K562 (cell line): Measurements from ENCODE around the gene ARHGAP24. TPM values are rescaled to one million over a fixed set of nuclear protein-coding genes. Genes with fewer than 3 reads are reported as not detected.
A peak's percentile ranks its signal among the peaks of the same experiment; 100 is the strongest.

ENCODE experiments used
- ATAC-seq: fragments of 200-7000 bp; cut with Tn5 transposase; 3 replicates; pipeline ENCODE4 v1.9.1; 2020; ENCODE audit warnings: moderate library complexity
- BruUV-seq: library from RNA; stranded (reverse); fragments of 400-500 nt; replicated peaks from 2 replicates; lab custom pipeline; 2021; lab: Mats Ljungman, UMichigan
- CTCF ChIA-PET: fragments of 300-600 bp; formaldehyde crosslinking; extraction: SDS; loops from one replicate; lab custom pipeline; 2021; ENCODE audit warnings: low intra/inter-chr PET ratio; lab: Yijun Ruan, JAX
- POLR2A ChIA-PET: fragments of 300-600, 350-650 bp; sonication (Branson Sonifier 250); formaldehyde crosslinking; extraction: SDS; loops from one replicate; lab custom pipeline; 2021; ENCODE audit warnings: antibody characterized with exemption, inconsistent platforms; lab: Yijun Ruan, JAX
- DNase-seq, 4 experiments: peaks; one replicate each; pipeline versions ENCODE4 v3.0.0 to v3.0.0-alpha.2; 2011 to 2018; ENCODE audit warnings: low spot score in 3 of 4, mixed read lengths in 3 of 4; ENCODE audit errors: extremely low read depth in 1 of 4
- FAIRE-seq: peaks from 2 replicates; lab custom pipeline; 2011; peaks lifted over from hg19 to GRCh38; lab: Jason Lieb, UNC
- H2AFZ ChIP-seq: 2 replicates; pipeline ENCODE4 v1.6.0; 2011; ENCODE audit warnings: low read depth, low read length, control low read depth, inconsistent platforms
- H3K27ac ChIP-seq: fragments of 200-600 bp; 3 replicates; pipeline ENCODE4 v1.8.0; 2011; ENCODE audit warnings: low read depth, mild to moderate bottlenecking, control low read depth, inconsistent platforms, low read length, moderate library complexity, mixed read lengths; ENCODE audit errors: extremely low read depth
- H3K27me3 ChIP-seq, 2 experiments: fragments of 300-600 bp in 1 of 2; 2 replicates in 1 of 2; 3 replicates in 1 of 2; pipeline versions ENCODE4 v1.6.0 to v1.8.0; 2011; ENCODE audit warnings: inconsistent platforms in 2 of 2, low read length in 2 of 2, mild to moderate bottlenecking in 1 of 2, mixed read lengths in 1 of 2, moderate library complexity in 1 of 2; ENCODE audit not compliant: control insufficient read depth in 2 of 2, insufficient read depth in 2 of 2
- H3K36me3 ChIP-seq: fragments of 300-600 bp; 3 replicates; pipeline ENCODE4 v1.8.0; 2011; ENCODE audit warnings: mild to moderate bottlenecking, low read length, inconsistent platforms; ENCODE audit not compliant: control insufficient read depth, insufficient read depth
- H3K4me1 ChIP-seq, 2 experiments: fragments of 200-600 bp in 1 of 2; replicated peaks in 1 of 2; 2 replicates in 1 of 2; 3 replicates in 1 of 2; pipeline versions ENCODE4 v1.5.1 to v1.8.0; 2011; ENCODE audit warnings: inconsistent platforms in 2 of 2, low read length in 2 of 2, mild to moderate bottlenecking in 1 of 2, mixed read lengths in 1 of 2, moderate library complexity in 1 of 2; ENCODE audit not compliant: control insufficient read depth in 2 of 2, insufficient read depth in 2 of 2
- H3K4me2 ChIP-seq: 2 replicates; pipeline ENCODE4 v1.6.1; 2011; ENCODE audit warnings: low read length, control low read depth, inconsistent platforms, mixed read lengths; ENCODE audit not compliant: insufficient read depth
- H3K4me3 ChIP-seq: fragments of 200-600 bp; sonication (generic), shearing (Covaris generic); 2 replicates; pipeline ENCODE4 v1.5.1; 2016; ENCODE audit warnings: control low read depth, inconsistent platforms
- H3K79me2 ChIP-seq: fragments of 200-600 bp; 3 replicates; pipeline ENCODE4 v1.8.0; 2011; ENCODE audit warnings: low read length, inconsistent platforms; ENCODE audit not compliant: control insufficient read depth, insufficient read depth
- H3K9ac ChIP-seq, 2 experiments: 2 replicates each; pipeline versions ENCODE4 v1.6.0 to v1.6.1; 2011; ENCODE audit warnings: low read depth in 2 of 2, low read length in 2 of 2, control low read depth in 1 of 2, inconsistent platforms in 1 of 2, mild to moderate bottlenecking in 1 of 2, mixed read lengths in 1 of 2; ENCODE audit not compliant: insufficient read depth in 1 of 2
- H3K9me1 ChIP-seq: one replicate; pipeline ENCODE4 v1.6.0; 2011; ENCODE audit warnings: inconsistent platforms, mild to moderate bottlenecking, low read length, moderate library complexity; ENCODE audit not compliant: control insufficient read depth, insufficient read depth
- H3K9me3 ChIP-seq: replicated peaks from 2 replicates; pipeline ENCODE4 v1.5.1; 2011; ENCODE audit warnings: low read depth, low read length, inconsistent platforms; ENCODE audit not compliant: control insufficient read depth, insufficient read depth
- H4K20me1 ChIP-seq: replicated peaks from 2 replicates; pipeline ENCODE4 v1.6.1; 2011; ENCODE audit warnings: low read length, inconsistent platforms, mixed read lengths; ENCODE audit not compliant: control insufficient read depth, insufficient read depth
- CTCF ChIP-seq, 3 experiments: IDR thresholded peaks in 2 of 3; conservative IDR thresholded peaks in 1 of 3; 2 replicates each; pipeline ENCODE4 v1.5.1; 2011 to 2012; ENCODE audit warnings: low read length in 3 of 3, mild to moderate bottlenecking in 3 of 3, control low read depth in 2 of 3, improper control_type of control experiment in 1 of 3, inconsistent platforms in 1 of 3, low read depth in 1 of 3, mixed read lengths in 1 of 3, moderate library complexity in 1 of 3; ENCODE audit not compliant: insufficient read depth in 2 of 3
- E2F5 ChIP-seq: sonication (generic); formaldehyde crosslinking; IDR thresholded peaks from 2 replicates; pipeline ENCODE4 v1.8.0; 2022; ENCODE audit warnings: mild to moderate bottlenecking, missing genetic modification reagents
- MEIS2 ChIP-seq: fragments of 450-650 bp; IDR thresholded peaks from 2 replicates; pipeline ENCODE4 v1.6.1; 2014; ENCODE audit warnings: mild to moderate bottlenecking; ENCODE audit not compliant: partially characterized antibody
- NR2F6 ChIP-seq: fragments of 450-650 bp; formaldehyde crosslinking; IDR thresholded peaks from 2 replicates; pipeline ENCODE4 v1.4.0; 2020; ENCODE audit warnings: mild to moderate bottlenecking
- RAD21 ChIP-seq, 2 experiments: fragments of 250-450 bp in 1 of 2; fragments of 450-650 bp in 1 of 2; sonication (Bioruptor Pico) in 1 of 2; formaldehyde crosslinking in 1 of 2; IDR thresholded peaks in 1 of 2; conservative IDR thresholded peaks in 1 of 2; 2 replicates each; pipeline versions ENCODE4 v1.4.0 to v1.8.0; 2020 to 2022; ENCODE audit warnings: mild to moderate bottlenecking in 2 of 2, moderate library complexity in 1 of 2
- RHOXF2B ChIP-seq: fragments of 250-450 bp; sonication (Bioruptor Pico); conservative IDR thresholded peaks from 2 replicates; pipeline ENCODE4 v1.5.1; 2021
- STAT5B ChIP-seq: fragments of 250-450 bp; sonication (Bioruptor Pico); IDR thresholded peaks from 2 replicates; pipeline ENCODE4 v1.8.0; 2021; ENCODE audit warnings: mild to moderate bottlenecking, inconsistent platforms
- ZFP91 ChIP-seq: sonication (generic); formaldehyde crosslinking; IDR thresholded peaks from 2 replicates; pipeline ENCODE4 v1.8.0; 2022; ENCODE audit warnings: mild to moderate bottlenecking, missing genetic modification reagents
- ZNF584 ChIP-seq: fragments of 200-800 bp; sonication (Bioruptor generic); IDR thresholded peaks from 2 replicates; pipeline ENCODE4 v1.6.1; 2016; ENCODE audit warnings: low read depth, mild to moderate bottlenecking, missing genetic modification characterization, missing compliant biosample characterization
- WGBS: fragments of 100-300 bp; shearing (Covaris generic); methylation state at CpG from one replicate; pipeline ENCODE4 v1.1.6; 2016; ENCODE audit warnings: low coverage, mixed read lengths; ENCODE audit not compliant: insufficient coverage; ENCODE audit errors: missing lambda C conversion rate; 5-methylcytosine and 5-hydroxymethylcytosine counted together
- in situ Hi-C: fragments of 300-500 bp; cut with MboI; formaldehyde crosslinking; loops from 4 replicates; pipeline ENCODE4 v1.15.0; 2018; ENCODE audit warnings: inconsistent platforms, mixed read lengths
- intact Hi-C: fragments of 100-400 bp; cut with micrococcal nuclease; formaldehyde crosslinking; loops from 2 replicates; pipeline ENCODE4 v1.14.2; 2022
- polyA plus RNA-seq, 8 experiments: library from polyadenylated mRNA; depleted of rRNA in 4 of 8; stranded (reverse) in 5 of 8; unstranded in 3 of 8; fragments of >200 nt; fragmentation: Nextera tagmentation in 2 of 8; fragmentation: Illumina TruSeq in 1 of 8; extraction: Ambion mirVana in 2 of 8; extraction: Trizol in 1 of 8; gene quantifications; 2 replicates each; pipeline versions ENCODE4 v1.2.1 to v1.2.3, GENCODE V29; 2011 to 2014; ENCODE audit warnings: inconsistent platforms in 1 of 8, missing spikeins in 1 of 8
- total RNA-seq, 7 experiments: library from RNA; depleted of rRNA in 6 of 7; stranded (reverse); fragments of >200 nt in 6 of 7; fragmentation: Illumina TruSeq in 2 of 7; extraction: Trizol in 2 of 7; gene quantifications; 2 replicates each; pipeline versions ENCODE4 v1.2.1 to v1.2.3, GENCODE V29; 2011 to 2021; ENCODE audit warnings: low replicate concordance in 1 of 7

The ARHGAP24 gene
- total and polyA plus RNA-seq, 9 of the 15 experiments (the other 6 are each of a cell fraction or from before 2014, with no cell fraction given): 8.0 to 22.6 (median 14.0) TPM

- TF ChIP-seq ZNF584 (CRISPR knock-in tag): no peak
- TF ChIP-seq RHOXF2B: no peak
- TF ChIP-seq STAT5B (CRISPR knock-in tag): no peak
These were observed 182.0 kb downstream of the ARHGAP24 start (continued) for GRCh38 chr4:85656759-85657505.

GRCh38 chr4:85658766-85659439, 184.0 kb downstream of the ARHGAP24 start:
- intact Hi-C loops: no loop called here
- Histone ChIP-seq H3K36me3 (no peaks in the 10 kb centered on the region), H3K79me2 (peaks cover 4% of the 10 kb centered on the region; the same call in 1 of the 3 replicates), H3K9me1 (no peaks in the 10 kb centered on the region), H2AFZ (peak overlapping the region; percentile 8; the same call in 1 of the 2 replicates), H3K4me1 (peaks cover 0 to 6% of the 10 kb centered on the region in 2 experiments; a peak in 1 of 5 replicates), H3K9me3 (no peaks in the 10 kb centered on the region), H3K4me3 (no peak overlapping the region), H3K4me2 (no peak overlapping the region), H4K20me1 (no peaks in the 10 kb centered on the region), H3K27me3 (no peaks in the 10 kb centered on the region), H3K9ac (no peak overlapping the region), H3K27ac (peak overlapping the region; percentile 39; the same call in 1 of the 3 replicates)
- in situ Hi-C loops: no loop called here
- BruUV-seq: no TSS peak
- 28% methylated on average over 6 of the region's 6 CpGs for WGBS
- POLR2A ChIA-PET: no interaction called here
- CTCF ChIA-PET: no interaction called here
- ATAC-seq (peak; percentile 66), DNase-seq (peak in 1 of 4 experiments; percentile 15), FAIRE-seq (no peak)
- TF ChIP-seq ZFP91 (CRISPR knock-in tag) (no peak), MEIS2 (peak; percentile 70), RAD21 (CRISPR knock-in tag; conservative IDR thresholded peaks at IDR 0.05 in 1 of 2, IDR thresholded peaks at IDR 0.05 in 1 of 2) (peak; percentile 48 to 52; a peak in 3 of 4 replicates), CTCF (IDR thresholded peaks at IDR 0.05 in 2 of 3, conservative IDR thresholded peaks at IDR 0.05 in 1 of 3; ENCODE audit: insufficient read depth in 2 of 3, low read depth in 1 of 3, low read length in 3 of 3) (peak in 1 of 3 experiments; percentile 8; a peak in 1 of 6 replicates), E2F5 (no peak), NR2F6 (CRISPR knock-in tag) (no peak)
